ENCODE data around the gene PLCB4. TPM values are rescaled to one million over a fixed set of nuclear protein-coding genes. Genes with fewer than 3 reads are reported as not detected.

Gene PLCB4
- total RNA-seq, 1 donor from 2014 or later = 20.6 TPM

DNA sequence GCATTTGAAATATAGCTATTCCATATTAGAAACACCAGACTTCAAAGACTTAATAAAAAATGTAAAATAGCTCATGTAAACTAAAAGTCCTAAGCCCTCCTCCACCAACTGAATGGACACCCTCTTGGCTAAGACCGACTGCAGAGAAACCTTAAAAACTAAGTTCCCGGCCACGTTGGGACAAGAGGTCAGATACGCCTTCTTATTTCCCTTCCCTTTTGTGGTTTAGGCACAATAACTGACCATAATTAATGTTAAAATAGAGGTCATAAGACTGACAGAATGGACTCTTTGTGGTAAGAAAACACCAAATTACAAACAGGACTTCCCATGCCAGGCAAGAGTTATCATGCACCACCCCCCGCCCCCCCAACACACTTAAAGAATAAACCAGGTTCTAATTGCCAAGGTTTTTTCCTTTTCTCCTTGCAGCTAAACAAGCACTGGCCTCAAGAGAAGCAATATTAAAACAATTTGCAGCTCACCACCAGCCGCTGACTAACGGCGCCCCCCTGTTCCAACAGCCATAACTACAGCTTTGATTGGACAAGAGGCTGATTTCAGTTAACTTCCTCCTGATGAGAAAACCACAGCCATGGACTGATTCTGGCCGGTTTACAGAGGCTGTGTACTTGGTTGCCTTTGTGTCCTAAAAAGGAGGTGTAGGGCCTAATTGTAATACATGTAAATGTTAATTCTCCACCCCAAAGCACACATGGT lies 434.8 kb downstream of the PLCB4 start:
- Mint-ChIP-seq H3K9me3 (peaks cover 6% of the 10 kb centered on the region), H3K27me3 (ENCODE audit: insufficient read depth, low read depth) (peaks cover 12% of the 10 kb centered on the region), H3K4me3 (no peak overlapping the region), H3K27ac (no peak overlapping the region), H3K36me3 (no peaks in the 10 kb centered on the region), H3K4me1 (no peaks in the 10 kb centered on the region)
- H4K20me1 ChIP-seq (ENCODE audit: low read depth) = no peaks in the 10 kb centered on the region
- TF ChIP-seq EZH2phosphoT487 (IDR thresholded peaks at IDR 0.05) (no peak), EZH2 (IDR thresholded peaks at IDR 0.05) (no peak)
- TF ChIP-seq, protein P1, sequence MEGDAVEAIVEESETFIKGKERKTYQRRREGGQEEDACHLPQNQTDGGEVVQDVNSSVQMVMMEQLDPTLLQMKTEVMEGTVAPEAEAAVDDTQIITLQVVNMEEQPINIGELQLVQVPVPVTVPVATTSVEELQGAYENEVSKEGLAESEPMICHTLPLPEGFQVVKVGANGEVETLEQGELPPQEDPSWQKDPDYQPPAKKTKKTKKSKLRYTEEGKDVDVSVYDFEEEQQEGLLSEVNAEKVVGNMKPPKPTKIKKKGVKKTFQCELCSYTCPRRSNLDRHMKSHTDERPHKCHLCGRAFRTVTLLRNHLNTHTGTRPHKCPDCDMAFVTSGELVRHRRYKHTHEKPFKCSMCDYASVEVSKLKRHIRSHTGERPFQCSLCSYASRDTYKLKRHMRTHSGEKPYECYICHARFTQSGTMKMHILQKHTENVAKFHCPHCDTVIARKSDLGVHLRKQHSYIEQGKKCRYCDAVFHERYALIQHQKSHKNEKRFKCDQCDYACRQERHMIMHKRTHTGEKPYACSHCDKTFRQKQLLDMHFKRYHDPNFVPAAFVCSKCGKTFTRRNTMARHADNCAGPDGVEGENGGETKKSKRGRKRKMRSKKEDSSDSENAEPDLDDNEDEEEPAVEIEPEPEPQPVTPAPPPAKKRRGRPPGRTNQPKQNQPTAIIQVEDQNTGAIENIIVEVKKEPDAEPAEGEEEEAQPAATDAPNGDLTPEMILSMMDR (IDR thresholded peaks at IDR 0.05) = peak; percentile 58
- H3K4me2 ChIP-seq = no peak overlapping the region
- H3K4me3 ChIP-seq = no peak overlapping the region
- H3K27ac ChIP-seq = no peak overlapping the region
- H2AFZ ChIP-seq (replicated peaks) = no peak overlapping the region
- peak; percentile 47 for DNase-seq (ENCODE audit: low spot score)
- H3K36me3 ChIP-seq = no peaks in the 10 kb centered on the region
- H3K9me3 ChIP-seq (ENCODE audit: low read depth) = no peaks in the 10 kb centered on the region
- no peaks in the 10 kb centered on the region for H3F3A ChIP-seq (ENCODE audit: low read depth)
- peaks cover 2% of the 10 kb centered on the region for H3K4me1 ChIP-seq
- no peak overlapping the region for H3K9ac ChIP-seq
- peaks cover 69% of the 10 kb centered on the region for H3K27me3 ChIP-seq
- no peaks in the 10 kb centered on the region for H3K79me2 ChIP-seq (ENCODE audit: low read depth)

GRCh38 chr20:9506280-9506821 lies 437.5 kb downstream of the PLCB4 start:
- Mint-ChIP-seq H3K27me3 (ENCODE audit: insufficient read depth, low read depth) (peaks cover 24% of the 10 kb centered on the region), H3K27ac (no peak overlapping the region), H3K36me3 (no peaks in the 10 kb centered on the region), H3K4me1 (no peaks in the 10 kb centered on the region), H3K4me3 (no peak overlapping the region), H3K9me3 (peaks cover 15% of the 10 kb centered on the region)
- Histone ChIP-seq H3K4me3 (peak overlapping the region; percentile 25), H2AFZ (replicated peaks) (peak overlapping the region; percentile 40), H3K36me3 (no peaks in the 10 kb centered on the region), H3K79me2 (ENCODE audit: low read depth) (no peaks in the 10 kb centered on the region), H3F3A (ENCODE audit: low read depth) (no peaks in the 10 kb centered on the region), H3K27ac (no peak overlapping the region), H3K27me3 (peaks cover 95% of the 10 kb centered on the region), H4K20me1 (ENCODE audit: low read depth) (no peaks in the 10 kb centered on the region), H3K4me1 (peaks cover 4% of the 10 kb centered on the region), H3K9me3 (ENCODE audit: low read depth) (no peaks in the 10 kb centered on the region), H3K9ac (no peak overlapping the region), H3K4me2 (peak overlapping the region; percentile 60)
- no peak for DNase-seq (ENCODE audit: low spot score)
- TF ChIP-seq EZH2phosphoT487 (IDR thresholded peaks at IDR 0.05) = no peak
- TF ChIP-seq EZH2 (IDR thresholded peaks at IDR 0.05) = peak; percentile 3
- TF ChIP-seq, protein P1 (IDR thresholded peaks at IDR 0.05) = no peak

GRCh38 chr20:9506964-9507369 lies 438.1 kb downstream of the PLCB4 start:
- TF ChIP-seq EZH2phosphoT487 (IDR thresholded peaks at IDR 0.05) = peak; percentile 78
- TF ChIP-seq, protein P1 (IDR thresholded peaks at IDR 0.05) = no peak
- peak; percentile 83 for TF ChIP-seq EZH2 (IDR thresholded peaks at IDR 0.05)
- Mint-ChIP-seq H3K27ac (no peak overlapping the region), H3K27me3 (ENCODE audit: insufficient read depth, low read depth) (peaks cover 24% of the 10 kb centered on the region), H3K4me3 (no peak overlapping the region), H3K9me3 (peaks cover 15% of the 10 kb centered on the region), H3K36me3 (no peaks in the 10 kb centered on the region), H3K4me1 (no peaks in the 10 kb centered on the region)
- Histone ChIP-seq H3K4me1 (peaks cover 4% of the 10 kb centered on the region), H4K20me1 (ENCODE audit: low read depth) (no peaks in the 10 kb centered on the region), H3F3A (ENCODE audit: low read depth) (no peaks in the 10 kb centered on the region), H3K9me3 (ENCODE audit: low read depth) (no peaks in the 10 kb centered on the region), H3K27me3 (peaks cover 98% of the 10 kb centered on the region), H3K4me2 (peak overlapping the region; percentile 60), H2AFZ (replicated peaks) (no peak overlapping the region), H3K36me3 (no peaks in the 10 kb centered on the region), H3K4me3 (peak overlapping the region; percentile 25), H3K79me2 (ENCODE audit: low read depth) (no peaks in the 10 kb centered on the region), H3K27ac (no peak overlapping the region), H3K9ac (no peak overlapping the region)
- peak; percentile 46 for DNase-seq (ENCODE audit: low spot score)
